K562 (cell line): ENCODE measurements around the gene GJA10.

Experiments
- E2F4 ChIP-seq: sonication (generic); formaldehyde crosslinking; IDR thresholded peaks from 2 replicates; pipeline ENCODE4 v1.8.0; 2022; ENCODE audit warnings: mild to moderate bottlenecking, low read depth, missing genetic modification reagents
- E2F6 ChIP-seq, 2 experiments: IDR thresholded peaks; 2 replicates each; pipeline ENCODE4 v1.6.1; 2011; ENCODE audit warnings: borderline replicate concordance in 1 of 2, control low read depth in 1 of 2, low read depth in 1 of 2, low read length in 1 of 2, mild to moderate bottlenecking in 1 of 2, mixed read lengths in 1 of 2, moderate library complexity in 1 of 2; ENCODE audit not compliant: insufficient read depth in 1 of 2, insufficient read length in 1 of 2, poor library complexity in 1 of 2, severe bottlenecking in 1 of 2; ENCODE audit errors: extremely low read depth in 1 of 2
- FOXJ3 ChIP-seq: sonication (generic); formaldehyde crosslinking; IDR thresholded peaks from 2 replicates; pipeline ENCODE4 v1.4.0; 2020; ENCODE audit warnings: mild to moderate bottlenecking, missing genetic modification reagents
- HCFC1 ChIP-seq: IDR thresholded peaks from 2 replicates; pipeline ENCODE4 v1.6.1; 2012; ENCODE audit warnings: low read depth, low read length, improper control_type of control experiment
- HIVEP1 ChIP-seq: fragments of 250-450 bp; sonication (Bioruptor Pico); IDR thresholded peaks from 2 replicates; pipeline ENCODE4 v1.4.0; 2020; ENCODE audit warnings: mild to moderate bottlenecking
- POLR2B ChIP-seq: fragments of 450-650 bp; IDR thresholded peaks from 2 replicates; pipeline ENCODE4 v1.6.1; 2018; ENCODE audit warnings: low read depth; ENCODE audit not compliant: partially characterized antibody
- POU5F1 ChIP-seq: fragments of 150-350 bp; IDR thresholded peaks from 2 replicates; pipeline ENCODE4 v1.6.1; 2014; ENCODE audit warnings: borderline replicate concordance, low read length, low read depth, mild to moderate bottlenecking; ENCODE audit not compliant: partially characterized antibody
- SMAD4 ChIP-seq: fragments of 250-450 bp; sonication (Bioruptor Pico); conservative IDR thresholded peaks from 2 replicates; pipeline ENCODE4 v1.8.0; 2021; ENCODE audit warnings: inconsistent platforms, mild to moderate bottlenecking, moderate library complexity
- XRCC3 ChIP-seq: fragments of 450-650 bp; IDR thresholded peaks from 2 replicates; pipeline ENCODE4 v1.6.1; 2017; ENCODE audit warnings: mild to moderate bottlenecking, moderate library complexity
- ZNF639 ChIP-seq, 2 experiments: fragments of 200-800 bp in 1 of 2; sonication (Bioruptor generic) in 1 of 2; sonication (generic) in 1 of 2; formaldehyde crosslinking in 1 of 2; IDR thresholded peaks in 1 of 2; conservative IDR thresholded peaks in 1 of 2; 2 replicates each; pipeline versions ENCODE4 v1.5.0 to v1.6.1; 2016 to 2020; ENCODE audit warnings: missing compliant biosample characterization in 1 of 2, missing genetic modification characterization in 1 of 2, missing genetic modification reagents in 1 of 2
- TF ChIP-seq, protein P1 (sequence below): fragments of 250-450 bp; sonication (Bioruptor Pico); IDR thresholded peaks from 2 replicates; pipeline ENCODE4 v1.4.0; 2020; ENCODE audit warnings: borderline replicate concordance

DNA sequence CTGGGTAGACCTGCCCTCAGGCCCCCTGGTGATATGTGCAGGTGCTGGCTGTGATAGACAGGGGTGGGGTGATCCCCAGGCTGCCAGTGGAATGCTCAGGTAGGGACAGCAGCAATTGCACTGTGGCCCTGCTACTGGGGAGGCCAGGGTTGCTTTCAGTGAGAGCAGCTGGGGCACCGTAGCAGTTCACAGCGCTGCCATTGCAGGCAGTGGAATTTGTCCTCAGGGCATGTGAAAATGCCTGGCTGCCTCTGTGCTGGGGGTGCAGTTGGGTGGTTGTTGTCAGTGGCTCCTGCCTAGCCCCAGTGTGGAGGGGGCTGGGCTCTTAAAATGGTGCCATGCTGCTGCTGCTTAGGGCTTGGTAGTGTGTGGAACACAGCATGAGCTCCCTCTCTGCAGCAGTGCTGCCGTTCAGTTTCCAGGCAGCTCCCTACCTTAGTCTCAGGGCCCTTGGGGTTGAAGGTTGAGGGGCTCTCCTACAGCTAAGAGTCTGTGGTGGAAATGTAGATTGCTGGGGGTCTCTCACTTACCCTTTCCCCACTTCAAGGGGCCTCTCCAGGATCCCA, 23.6 kb downstream of the GJA10 start:
- TF ChIP-seq POU5F1 (no peak), HCFC1 (no peak), FOXJ3 (no peak), ZNF639 (CRISPR knock-in tag; conservative IDR thresholded peaks at IDR 0.05 in 1 of 2, IDR thresholded peaks at IDR 0.05 in 1 of 2) (no peak), SMAD4 (CRISPR knock-in tag) (no peak), HIVEP1 (CRISPR knock-in tag) (no peak), XRCC3 (no peak), POLR2B (no peak), E2F6 (IDR thresholded peaks at IDR 0.05; ENCODE audit: borderline replicate concordance in 1 of 2, extremely low read depth in 1 of 2, insufficient read depth in 1 of 2, insufficient read length in 1 of 2, low read depth in 1 of 2, low read length in 1 of 2, poor library complexity in 1 of 2, severe bottlenecking in 1 of 2) (no peak), E2F4 (no peak)
- TF ChIP-seq, protein P1, sequence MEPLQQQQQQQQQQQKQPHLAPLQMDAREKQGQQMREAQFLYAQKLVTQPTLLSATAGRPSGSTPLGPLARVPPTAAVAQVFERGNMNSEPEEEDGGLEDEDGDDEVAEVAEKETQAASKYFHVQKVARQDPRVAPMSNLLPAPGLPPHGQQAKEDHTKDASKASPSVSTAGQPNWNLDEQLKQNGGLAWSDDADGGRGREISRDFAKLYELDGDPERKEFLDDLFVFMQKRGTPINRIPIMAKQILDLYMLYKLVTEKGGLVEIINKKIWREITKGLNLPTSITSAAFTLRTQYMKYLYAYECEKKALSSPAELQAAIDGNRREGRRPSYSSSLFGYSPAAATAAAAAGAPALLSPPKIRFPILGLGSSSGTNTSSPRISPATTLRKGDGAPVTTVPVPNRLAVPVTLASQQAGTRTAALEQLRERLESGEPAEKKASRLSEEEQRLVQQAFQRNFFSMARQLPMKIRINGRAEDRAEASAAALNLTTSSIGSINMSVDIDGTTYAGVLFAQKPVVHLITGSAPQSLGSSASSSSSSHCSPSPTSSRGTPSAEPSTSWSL (CRISPR knock-in tag), result no peak
